IMR-90 (cell line): ENCODE data around the gene SSR2.

ENCODE experiments used
- BHLHE40 ChIP-seq: fragments of 150-350 bp; IDR thresholded peaks from 2 replicates; pipeline ENCODE4 v1.6.1; 2016; ENCODE audit warnings: mild to moderate bottlenecking, low read depth, low read length
- FOS ChIP-seq: fragments of 150-350 bp; IDR thresholded peaks from 2 replicates; pipeline ENCODE4 v1.6.1; 2016; ENCODE audit warnings: low read depth, low read length
- MAFK ChIP-seq: IDR thresholded peaks from 2 replicates; pipeline ENCODE4 v1.6.1; 2012; ENCODE audit warnings: low read depth, low read length, improper control_type of control experiment
- MAZ ChIP-seq: IDR thresholded peaks from 2 replicates; pipeline ENCODE4 v1.6.1; 2012; ENCODE audit warnings: low read depth, mild to moderate bottlenecking, low read length, improper control_type of control experiment, moderate library complexity, borderline replicate concordance
- MXI1 ChIP-seq: IDR thresholded peaks from 2 replicates; pipeline ENCODE4 v1.6.1; 2012; ENCODE audit warnings: low read depth, mild to moderate bottlenecking, low read length, moderate library complexity, borderline replicate concordance
- POLR2A ChIP-seq: IDR thresholded peaks from 2 replicates; pipeline ENCODE4 v1.6.1; 2012; ENCODE audit warnings: mild to moderate bottlenecking, low read depth, low read length
- RCOR1 ChIP-seq: IDR thresholded peaks from 2 replicates; pipeline ENCODE4 v1.6.1; 2012; ENCODE audit warnings: mild to moderate bottlenecking, low read length, improper control_type of control experiment; ENCODE audit not compliant: insufficient replicate concordance
- SMC3 ChIP-seq: fragments of 150-350 bp; IDR thresholded peaks from 2 replicates; pipeline ENCODE4 v1.6.1; 2016; ENCODE audit warnings: low read depth, mild to moderate bottlenecking, antibody characterized with exemption, low read length, moderate library complexity
- TF ChIP-seq, protein P1 (sequence below): conservative IDR thresholded peaks from 2 replicates; pipeline ENCODE4 v1.5.1; 2012; ENCODE audit warnings: mild to moderate bottlenecking, low read depth, low read length, improper control_type of control experiment
- TF ChIP-seq, protein P2 (sequence below): fragments of 150-350 bp; IDR thresholded peaks from 2 replicates; pipeline ENCODE4 v1.6.1; 2016; ENCODE audit warnings: low read depth, mild to moderate bottlenecking, low read length, moderate library complexity, borderline replicate concordance
- TF ChIP-seq, protein P3 (sequence below): fragments of 150-350 bp; IDR thresholded peaks from 2 replicates; pipeline ENCODE4 v1.6.1; 2017; ENCODE audit warnings: mild to moderate bottlenecking, antibody characterized with exemption, low read length, low read depth

DNA sequence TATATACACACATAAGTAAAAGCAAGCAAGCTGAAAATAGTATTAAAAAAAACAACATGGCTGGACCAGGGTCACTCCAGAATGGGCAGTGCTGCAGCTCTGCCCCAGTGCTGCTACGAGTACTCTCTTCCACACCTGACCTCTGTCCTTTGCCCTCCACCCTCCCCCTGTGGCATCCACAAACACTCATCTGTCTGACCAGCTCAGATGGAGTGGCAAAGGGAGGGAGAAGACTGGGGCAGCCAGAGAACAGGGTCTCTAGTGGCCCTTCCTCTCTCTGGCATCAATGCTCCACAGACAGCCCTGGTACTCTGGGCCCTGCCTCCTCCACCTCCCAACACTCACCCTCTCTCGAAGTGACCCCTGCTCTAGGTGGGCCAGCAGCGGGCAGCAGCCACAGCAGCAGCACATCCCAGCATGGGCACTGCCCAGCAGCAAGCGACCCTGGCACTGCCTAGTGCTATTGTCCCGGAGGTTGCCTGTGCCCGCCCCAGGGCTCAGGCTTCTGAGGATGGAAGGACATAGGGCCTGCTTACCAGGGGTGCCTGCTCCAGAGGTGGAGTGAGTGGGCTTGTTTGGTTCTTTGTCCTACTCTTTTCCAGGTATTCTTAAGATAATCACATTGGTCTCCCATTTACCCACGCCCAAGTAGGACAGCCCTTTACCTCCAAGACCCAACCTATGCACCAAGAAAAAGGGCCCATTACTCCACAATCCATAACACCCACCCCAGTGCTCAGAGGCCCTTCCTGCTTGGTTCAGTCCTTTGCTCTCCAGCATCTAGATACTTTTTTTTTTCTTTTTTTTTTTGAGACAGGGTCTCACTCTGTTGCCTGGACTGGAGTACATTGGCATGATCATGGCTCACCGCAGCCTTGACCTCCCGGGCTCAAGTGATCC, 48.6 kb downstream of the SSR2 start:
- TF ChIP-seq POLR2A (no peak), MAZ (no peak), SMC3 (no peak), MAFK (no peak), FOS (no peak), MXI1 (no peak), RCOR1 (no peak), BHLHE40 (no peak)
- TF ChIP-seq, protein P1, sequence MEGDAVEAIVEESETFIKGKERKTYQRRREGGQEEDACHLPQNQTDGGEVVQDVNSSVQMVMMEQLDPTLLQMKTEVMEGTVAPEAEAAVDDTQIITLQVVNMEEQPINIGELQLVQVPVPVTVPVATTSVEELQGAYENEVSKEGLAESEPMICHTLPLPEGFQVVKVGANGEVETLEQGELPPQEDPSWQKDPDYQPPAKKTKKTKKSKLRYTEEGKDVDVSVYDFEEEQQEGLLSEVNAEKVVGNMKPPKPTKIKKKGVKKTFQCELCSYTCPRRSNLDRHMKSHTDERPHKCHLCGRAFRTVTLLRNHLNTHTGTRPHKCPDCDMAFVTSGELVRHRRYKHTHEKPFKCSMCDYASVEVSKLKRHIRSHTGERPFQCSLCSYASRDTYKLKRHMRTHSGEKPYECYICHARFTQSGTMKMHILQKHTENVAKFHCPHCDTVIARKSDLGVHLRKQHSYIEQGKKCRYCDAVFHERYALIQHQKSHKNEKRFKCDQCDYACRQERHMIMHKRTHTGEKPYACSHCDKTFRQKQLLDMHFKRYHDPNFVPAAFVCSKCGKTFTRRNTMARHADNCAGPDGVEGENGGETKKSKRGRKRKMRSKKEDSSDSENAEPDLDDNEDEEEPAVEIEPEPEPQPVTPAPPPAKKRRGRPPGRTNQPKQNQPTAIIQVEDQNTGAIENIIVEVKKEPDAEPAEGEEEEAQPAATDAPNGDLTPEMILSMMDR = no peak
- TF ChIP-seq, protein P2, sequence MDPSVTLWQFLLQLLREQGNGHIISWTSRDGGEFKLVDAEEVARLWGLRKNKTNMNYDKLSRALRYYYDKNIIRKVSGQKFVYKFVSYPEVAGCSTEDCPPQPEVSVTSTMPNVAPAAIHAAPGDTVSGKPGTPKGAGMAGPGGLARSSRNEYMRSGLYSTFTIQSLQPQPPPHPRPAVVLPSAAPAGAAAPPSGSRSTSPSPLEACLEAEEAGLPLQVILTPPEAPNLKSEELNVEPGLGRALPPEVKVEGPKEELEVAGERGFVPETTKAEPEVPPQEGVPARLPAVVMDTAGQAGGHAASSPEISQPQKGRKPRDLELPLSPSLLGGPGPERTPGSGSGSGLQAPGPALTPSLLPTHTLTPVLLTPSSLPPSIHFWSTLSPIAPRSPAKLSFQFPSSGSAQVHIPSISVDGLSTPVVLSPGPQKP = no peak
- TF ChIP-seq, protein P3, sequence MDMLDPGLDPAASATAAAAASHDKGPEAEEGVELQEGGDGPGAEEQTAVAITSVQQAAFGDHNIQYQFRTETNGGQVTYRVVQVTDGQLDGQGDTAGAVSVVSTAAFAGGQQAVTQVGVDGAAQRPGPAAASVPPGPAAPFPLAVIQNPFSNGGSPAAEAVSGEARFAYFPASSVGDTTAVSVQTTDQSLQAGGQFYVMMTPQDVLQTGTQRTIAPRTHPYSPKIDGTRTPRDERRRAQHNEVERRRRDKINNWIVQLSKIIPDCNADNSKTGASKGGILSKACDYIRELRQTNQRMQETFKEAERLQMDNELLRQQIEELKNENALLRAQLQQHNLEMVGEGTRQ = no peak
